Stimulated activated CD8-positive, alpha-beta memory T cell treated with anti-CD3 and anti-CD28 coated beads, Interleukin-12 subunit alpha, Interleukin-12 subunit beta, amount 100 ng/mL, for 4 hours (primary cell): Measurements from ENCODE around the gene STK11.

Experiments
- DNase-seq: peaks from one replicate; pipeline ENCODE4 v3.0.0-alpha.2; 2020; ENCODE audit warnings: low read depth

STK11 gene

DNA sequence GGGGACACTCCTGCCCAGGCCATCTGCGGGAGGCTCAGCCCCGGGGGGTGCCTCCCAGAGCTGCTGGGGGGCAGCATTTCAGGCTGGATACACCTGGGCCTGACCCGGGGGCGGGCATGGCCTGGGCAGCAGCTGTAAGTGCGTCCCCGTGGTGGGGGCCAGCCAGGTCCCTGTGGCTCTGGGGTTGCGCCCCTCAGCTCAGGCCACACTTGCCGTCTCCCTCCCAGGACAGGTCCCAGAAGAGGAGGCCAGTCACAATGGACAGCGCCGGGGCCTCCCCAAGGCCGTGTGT lies 20.6 kb downstream of the STK11 start:
- no peak for DNase-seq

- DNase-seq = no peak
Measured at GRCh38 chr19:1226522-1227303, 21.1 kb downstream of the STK11 start.

GRCh38 chr19:1227304-1228054 lies 21.9 kb downstream of the STK11 start:
- DNase-seq = no peak

DNA sequence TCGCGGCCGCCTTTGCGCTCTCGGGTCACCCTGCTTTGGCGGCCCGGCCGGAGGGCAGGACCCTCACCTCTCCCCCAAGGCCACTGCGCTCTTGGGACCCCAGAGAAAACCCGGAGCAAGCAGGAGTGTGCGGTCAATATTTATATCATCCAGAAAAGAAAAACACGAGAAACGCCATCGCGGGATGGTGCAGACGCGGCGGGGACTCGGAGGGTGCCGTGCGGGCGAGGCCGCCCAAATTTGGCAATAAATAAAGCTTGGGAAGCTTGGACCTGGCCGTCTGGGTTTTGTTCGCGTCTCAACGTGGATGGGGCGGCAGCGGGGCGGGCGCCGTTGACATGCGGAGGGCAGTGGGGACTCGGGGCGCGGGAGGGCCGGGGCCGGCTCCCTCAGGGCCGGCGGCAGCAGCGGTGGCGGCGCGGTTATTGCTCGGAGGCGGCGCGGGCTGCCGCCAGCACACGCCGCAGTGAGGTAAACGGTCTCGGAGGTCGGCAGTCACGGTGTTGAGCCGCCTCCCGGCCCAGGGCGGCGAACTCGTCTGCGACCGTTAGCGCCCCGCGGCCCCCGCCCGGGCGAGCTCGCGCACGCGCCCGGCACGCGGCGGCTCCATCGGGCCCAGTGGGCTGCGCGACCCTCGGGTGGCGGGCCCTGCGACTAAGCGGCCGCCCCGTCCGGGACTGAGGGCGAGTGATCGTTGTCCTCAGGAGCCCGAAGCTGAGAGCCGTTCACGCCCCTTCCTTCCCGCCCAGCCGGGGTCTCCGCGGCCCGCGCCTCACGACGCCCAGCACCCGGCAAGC lies 22.8 kb downstream of the STK11 start:
- DNase-seq = no peak

DNA sequence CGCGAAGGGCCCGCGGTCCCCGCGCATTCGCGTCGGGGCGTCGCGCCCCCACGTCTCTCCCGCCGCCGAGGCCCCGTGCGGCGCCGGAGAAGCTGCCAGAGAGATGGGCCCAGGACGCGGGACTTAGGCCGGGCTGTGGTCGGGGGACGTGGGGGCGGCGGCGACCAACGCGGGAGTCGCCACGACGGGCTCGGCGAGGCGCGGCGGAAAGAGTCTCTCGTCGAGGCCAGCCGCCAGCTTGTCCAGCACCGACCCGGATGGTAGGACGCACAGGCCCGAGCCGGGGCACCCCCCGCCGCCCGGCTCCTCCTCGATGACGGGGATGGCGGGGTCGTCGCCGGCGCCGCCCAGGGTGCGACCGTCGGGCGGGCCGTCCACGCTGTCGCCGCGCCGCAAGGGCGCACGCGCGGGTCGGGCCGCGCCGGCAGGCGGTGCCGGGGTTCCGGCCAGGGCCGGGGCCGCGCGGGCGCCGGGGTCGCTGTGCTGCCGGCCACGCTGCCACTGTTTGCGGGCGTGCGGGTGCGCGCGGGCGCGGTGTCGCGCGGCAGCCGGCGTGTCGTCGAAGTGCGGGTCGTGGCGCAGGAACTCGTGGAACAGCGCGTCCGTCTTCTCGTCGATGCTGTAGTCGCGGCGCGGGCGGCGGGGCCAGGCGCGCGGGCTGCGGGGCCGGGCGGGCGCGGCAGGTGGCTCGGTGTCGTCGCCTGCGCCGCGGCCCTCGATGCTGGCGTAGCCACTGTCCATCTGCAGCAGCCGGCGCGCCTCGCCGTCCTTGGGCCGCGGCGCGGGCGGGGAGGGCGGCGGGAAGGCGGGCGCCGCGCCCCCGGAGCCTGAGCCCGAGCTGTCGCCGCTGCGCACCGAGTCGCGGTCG lies 23.7 kb downstream of the STK11 start:
- no peak for DNase-seq

DNA sequence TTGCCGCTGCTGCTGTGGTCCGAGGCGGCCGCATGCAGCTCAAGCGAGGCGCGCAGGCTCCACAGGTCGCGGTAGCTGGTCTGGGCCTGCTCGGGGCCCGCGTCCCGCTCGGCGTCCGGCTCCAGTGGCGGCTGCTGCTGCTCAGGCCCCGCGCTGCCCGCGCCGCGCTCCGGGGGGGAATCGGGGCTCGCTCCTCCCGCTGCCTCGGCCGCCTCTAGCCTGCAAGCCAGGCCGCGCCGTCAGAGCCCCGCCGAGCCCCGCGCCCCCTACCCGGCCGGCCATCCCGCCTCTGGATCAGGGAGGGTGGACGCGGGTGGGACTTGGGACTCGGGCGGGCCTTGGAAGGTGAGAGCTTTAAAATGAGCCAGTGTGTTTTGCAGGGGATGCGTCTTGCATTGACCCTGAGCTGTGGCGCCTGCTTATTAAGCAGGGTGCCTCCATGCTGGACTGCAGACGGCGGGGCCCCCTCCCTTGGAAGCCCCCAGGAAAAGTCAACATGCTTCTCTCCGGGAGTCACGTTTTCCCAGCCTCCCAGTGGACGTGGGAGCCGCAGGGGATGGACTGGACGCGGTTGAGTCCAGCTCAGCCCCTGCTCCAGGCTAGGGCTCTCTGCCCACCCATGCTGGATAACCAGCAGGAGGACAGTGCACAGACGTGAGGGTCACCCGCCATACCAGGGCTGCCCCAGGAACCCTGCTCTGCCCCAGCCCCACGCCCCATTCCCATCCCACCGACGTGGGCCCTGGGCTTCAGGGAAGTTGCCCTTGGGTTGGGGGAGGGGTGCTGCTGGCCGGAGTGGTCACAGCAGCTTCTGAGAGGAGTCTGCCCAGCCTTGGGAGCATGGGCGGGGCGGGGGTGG lies 24.6 kb downstream of the STK11 start:
- DNase-seq = no peak

DNA sequence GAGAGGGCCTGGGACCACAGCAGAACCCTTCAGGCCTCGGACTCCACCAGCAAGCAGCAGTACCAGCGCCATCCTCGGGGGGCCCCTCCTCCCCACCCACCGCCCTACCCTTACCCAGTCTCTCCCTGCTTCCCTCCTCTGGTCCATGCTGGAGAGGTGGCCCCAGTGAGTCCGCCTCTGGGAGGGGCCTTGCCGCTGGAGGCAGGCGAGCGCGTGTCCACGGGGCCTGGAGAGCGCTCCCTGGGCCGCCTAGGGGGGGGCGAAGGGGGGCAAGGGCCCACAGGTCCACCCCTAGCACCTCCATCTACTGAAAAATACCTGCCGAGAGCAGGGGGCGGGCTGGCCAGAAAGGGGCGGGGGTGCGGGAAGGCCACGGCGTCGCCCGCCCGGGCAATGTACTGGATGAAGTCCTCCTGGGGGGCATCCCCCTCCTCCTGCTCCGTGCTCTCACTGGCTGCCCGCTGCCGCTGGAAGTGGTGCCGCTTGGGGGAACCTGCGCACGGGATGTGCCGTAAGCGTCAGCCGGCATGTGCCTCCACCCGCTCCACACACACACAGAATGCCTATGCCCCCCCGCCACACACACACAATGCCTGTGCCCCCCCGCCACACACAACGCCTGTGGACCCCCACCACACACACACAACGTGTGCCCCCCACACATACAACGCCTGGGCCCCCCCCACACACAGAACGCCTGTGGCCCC lies 25.4 kb downstream of the STK11 start:
- no peak for DNase-seq

- no peak for DNase-seq
Measured at GRCh38 chr19:1231729-1232637, 26.4 kb downstream of the STK11 start.

DNA sequence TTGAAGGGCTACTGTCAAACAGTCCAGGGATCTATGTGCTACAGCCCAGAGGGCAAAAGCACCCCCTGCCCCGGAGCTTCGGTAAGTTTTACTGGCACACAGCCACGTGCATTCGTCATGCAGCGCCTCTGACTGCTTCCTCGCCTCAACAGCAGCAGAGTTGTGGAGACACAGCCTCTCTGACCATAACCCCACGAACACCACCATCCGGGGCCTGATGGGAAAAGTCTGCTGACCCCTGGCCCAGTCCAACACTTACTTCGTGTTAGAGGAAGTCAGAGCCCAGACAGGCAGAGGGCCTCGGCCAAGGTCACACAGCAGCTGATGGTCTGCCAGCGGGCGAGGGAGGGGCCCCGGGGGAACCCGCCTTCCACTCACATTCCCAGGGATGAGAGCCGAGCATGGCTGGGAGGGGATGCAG lies 27.1 kb downstream of the STK11 start:
- no peak for DNase-seq

DNA sequence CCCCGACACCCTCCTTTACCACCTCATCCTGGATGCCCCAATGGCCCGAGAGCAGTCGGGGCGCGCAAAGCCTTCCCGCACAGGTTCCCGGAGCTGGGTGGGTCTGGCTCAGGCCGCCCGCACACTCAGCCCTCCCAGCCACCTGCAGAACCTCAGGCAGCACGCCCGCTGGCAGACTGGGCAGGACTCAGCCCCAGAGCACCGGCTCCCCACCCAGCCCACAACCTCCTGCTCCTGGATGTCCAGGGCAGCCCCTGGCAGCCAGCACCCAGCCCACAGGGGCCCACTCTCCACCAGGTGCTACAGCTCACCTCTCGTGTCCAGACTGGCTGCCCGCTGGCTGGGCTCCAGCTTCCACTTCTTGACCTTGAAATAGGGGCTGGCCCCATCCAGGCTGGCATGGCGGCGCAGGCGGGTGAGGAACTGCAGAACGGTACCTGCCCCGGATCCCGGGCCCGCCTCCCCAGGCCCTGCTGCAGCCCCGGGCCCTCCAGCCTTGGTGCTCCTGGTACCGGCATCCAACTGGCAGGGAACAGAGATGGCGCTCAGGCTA lies 27.6 kb downstream of the STK11 start:
- no peak for DNase-seq

- DNase-seq = no peak
Measured at GRCh38 chr19:1234051-1234954, 28.7 kb downstream of the STK11 start.

GRCh38 chr19:1234955-1235380 lies 29.4 kb downstream of the STK11 start:
- no peak for DNase-seq

DNA sequence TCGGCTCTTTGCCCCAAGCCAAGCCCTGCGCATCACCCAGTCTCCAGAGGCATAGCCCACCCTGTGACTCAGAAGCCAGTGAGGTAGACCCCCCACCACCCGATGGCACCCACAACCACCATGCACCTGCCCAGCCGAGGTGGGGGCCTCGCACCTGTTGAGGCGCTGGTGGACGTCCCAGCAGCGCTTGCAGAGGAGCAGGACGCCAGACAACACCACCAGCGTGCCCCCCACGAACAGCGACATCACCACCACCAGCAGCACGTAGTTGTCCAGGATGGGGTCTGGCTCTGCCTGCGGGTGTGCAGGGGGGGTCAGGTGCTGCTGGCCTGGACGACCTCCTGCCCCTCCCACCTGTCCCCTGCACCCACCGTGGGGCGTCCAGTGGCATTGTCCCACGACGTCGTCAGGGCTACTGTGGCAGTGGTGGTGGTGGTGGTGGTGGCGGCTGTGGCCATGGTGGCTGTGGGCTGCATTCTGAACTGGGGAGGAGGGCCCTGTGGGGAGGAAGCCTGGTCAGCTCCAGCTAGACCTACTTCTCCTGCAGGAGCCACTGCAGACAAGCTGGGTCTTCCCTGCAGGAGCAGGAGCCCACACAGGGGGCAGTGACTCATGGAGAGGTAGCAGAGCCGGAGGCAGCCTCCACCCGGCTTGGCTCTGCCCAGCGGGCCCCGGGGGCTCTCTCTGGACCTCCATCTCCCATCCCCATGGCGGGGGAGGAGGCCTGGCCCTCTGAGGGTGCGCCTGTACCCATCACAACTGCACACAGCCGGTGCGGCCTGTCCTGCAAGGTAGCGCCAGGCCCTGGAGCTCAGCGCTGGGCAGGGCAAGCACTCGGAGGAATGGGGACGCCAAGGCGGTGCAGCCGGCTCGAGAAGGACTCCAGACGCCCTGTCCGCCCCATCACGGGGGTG lies 30.3 kb downstream of the STK11 start:
- no peak for DNase-seq

GRCh38 chr19:1236576-1236975 lies 31.0 kb downstream of the STK11 start:
- no peak for DNase-seq

DNA sequence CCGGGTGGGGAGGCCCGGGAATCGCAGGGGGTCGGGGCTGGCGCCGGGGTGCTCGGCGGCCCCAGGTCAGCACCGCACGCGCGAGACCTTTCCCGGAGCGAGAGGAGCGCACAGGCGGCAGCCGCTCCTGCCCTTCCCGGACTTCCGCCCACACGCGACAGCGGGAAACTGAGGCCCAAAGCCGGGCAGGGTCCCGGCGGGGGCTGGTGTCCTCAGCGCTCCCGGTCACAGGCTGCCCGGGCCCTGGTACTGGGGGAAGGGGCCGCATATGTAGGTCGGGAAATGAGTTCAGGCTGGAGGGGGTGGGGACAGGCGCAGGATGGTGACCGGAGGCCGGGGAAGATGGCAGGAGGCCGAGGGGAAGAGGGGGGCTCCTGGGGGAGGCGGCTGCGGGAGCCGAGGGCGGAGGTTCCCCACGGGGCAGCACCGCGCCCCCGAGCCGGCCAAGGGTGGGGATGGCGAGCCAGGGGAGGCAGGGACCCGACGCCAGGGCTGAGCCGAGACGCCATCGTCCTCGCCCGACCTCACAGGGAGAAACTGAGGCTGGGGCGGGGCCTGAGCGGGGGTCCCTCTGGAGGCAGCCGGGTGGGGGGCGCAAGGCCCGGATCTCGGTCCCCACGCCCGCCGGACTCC lies 31.6 kb downstream of the STK11 start:
- DNase-seq = no peak

GRCh38 chr19:1237754-1238368 lies 32.3 kb downstream of the STK11 start, which contains the start of gene CBARP:
Gene CBARP, minus strand, starts transcription at chr19:1238005. Its CDS starts 1,905 bp downstream, at chr19:1236100.
- DNase-seq = no peak
